ENCODE data around the gene ADARB1.

Gene ADARB1

DNA sequence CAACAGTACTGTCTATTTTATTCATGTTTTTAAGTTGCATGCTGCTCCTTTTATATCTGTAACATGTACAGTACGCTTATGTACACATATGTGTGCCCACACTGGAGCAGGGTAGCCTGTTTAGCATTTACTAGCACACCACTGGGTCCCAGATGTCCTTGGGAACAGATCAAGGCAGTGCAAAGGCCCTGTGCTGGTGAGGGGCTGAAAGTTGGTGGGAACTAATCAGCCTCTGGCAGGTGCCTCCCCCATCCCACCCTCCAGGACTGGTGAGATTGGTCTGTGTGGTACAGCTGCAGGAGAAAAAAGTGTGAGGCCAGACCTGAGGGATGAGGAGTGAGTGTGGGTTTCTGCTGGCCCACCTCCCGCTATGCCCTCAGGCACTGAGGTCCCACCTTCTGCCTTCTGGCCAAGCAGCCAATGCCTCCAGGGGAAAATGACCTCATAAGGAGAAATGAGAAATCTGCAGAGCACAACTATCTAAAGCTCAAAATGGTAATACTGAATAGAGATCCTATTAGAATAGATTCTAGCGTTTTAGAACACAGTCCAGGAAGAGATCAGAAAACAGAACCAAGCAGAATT is 154.4 kb downstream of the ADARB1 start:
- Histone ChIP-seq H3K4me1 (ENCODE audit: control insufficient read depth, insufficient read depth, low read length, poor library complexity, severe bottlenecking) (peaks cover 37% of the 10 kb centered on the region), H3K27ac (ENCODE audit: low read depth, low read length, severe bottlenecking) (peak overlapping the region; percentile 90), H3K4me3 (ENCODE audit: extremely low read depth, insufficient read depth, low read length, poor library complexity, severe bottlenecking) (no peak overlapping the region), H3K36me3 (ENCODE audit: control insufficient read depth, insufficient read depth, low read length) (no peaks in the 10 kb centered on the region), H3K9me3 (ENCODE audit: control insufficient read depth, low read length) (no peaks in the 10 kb centered on the region)
- WGBS, 2 experiments (ENCODE audit: insufficient coverage in 2 of 2) = 80 to 94% methylated on average over 2 of the region's 3 CpGs

DNA sequence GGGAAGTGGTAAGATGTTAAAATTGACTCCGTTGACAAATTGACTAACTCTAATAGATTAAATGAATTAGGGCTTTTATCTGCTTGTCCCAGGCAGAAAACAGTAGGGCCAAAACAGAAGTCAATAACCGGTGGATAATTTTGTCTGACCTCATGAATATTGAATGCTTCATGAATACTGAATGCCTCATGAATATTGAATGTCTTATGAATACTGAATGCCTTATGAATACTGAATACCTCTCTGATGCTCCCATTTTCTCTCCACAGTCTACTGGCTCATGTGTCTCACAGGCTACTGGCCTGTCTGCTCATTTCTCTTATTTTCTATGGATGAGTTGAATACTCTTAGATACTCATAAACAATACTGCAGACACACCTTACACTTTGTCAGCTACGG is 157.3 kb downstream of the ADARB1 start:
- Histone ChIP-seq H3K9me3 (ENCODE audit: control insufficient read depth, low read length) (no peaks in the 10 kb centered on the region), H3K36me3 (ENCODE audit: control insufficient read depth, insufficient read depth, low read length) (no peaks in the 10 kb centered on the region), H3K4me1 (ENCODE audit: control insufficient read depth, insufficient read depth, low read length, poor library complexity, severe bottlenecking) (peaks cover 24% of the 10 kb centered on the region), H3K27ac (ENCODE audit: low read depth, low read length, severe bottlenecking) (no peak overlapping the region), H3K4me3 (ENCODE audit: extremely low read depth, insufficient read depth, low read length, poor library complexity, severe bottlenecking) (no peak overlapping the region)
- WGBS, 2 experiments (ENCODE audit: insufficient coverage in 2 of 2) = 93 to 100% methylated on average over 1 to 3 of the region's 3 CpGs

DNA sequence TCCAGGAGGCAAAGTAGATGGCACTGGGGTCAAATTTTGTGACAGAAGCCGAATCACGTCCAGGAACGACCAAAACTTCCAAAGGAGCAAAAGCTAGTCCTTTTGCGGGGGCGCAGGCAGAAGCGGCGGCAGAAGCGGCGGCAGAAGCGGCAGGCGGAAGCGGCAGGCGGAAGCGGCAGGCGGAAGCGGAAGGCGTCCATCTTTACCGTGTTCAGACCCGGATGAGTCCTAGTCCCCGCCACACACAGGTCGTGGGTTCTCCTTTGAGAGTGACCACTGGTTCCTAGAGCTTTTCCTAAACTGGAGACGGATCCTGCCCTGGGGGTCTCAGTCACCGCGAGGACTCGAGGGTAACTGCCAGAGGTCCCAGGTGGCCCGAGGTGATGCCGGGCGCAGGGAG is 159.7 kb downstream of the ADARB1 start:
- no peaks in the 10 kb centered on the region for H3K36me3 ChIP-seq (ENCODE audit: control insufficient read depth, insufficient read depth, low read length)
- no peaks in the 10 kb centered on the region for H3K9me3 ChIP-seq (ENCODE audit: control insufficient read depth, low read length)
- H3K27ac ChIP-seq (ENCODE audit: low read depth, low read length, severe bottlenecking) = no peak overlapping the region
- peaks cover 2% of the 10 kb centered on the region for H3K4me1 ChIP-seq (ENCODE audit: control insufficient read depth, insufficient read depth, low read length, poor library complexity, severe bottlenecking)
- WGBS, 2 experiments (ENCODE audit: insufficient coverage in 2 of 2) = 93 to 97% methylated on average over 28 of the region's 28 CpGs
- H3K4me3 ChIP-seq (ENCODE audit: extremely low read depth, insufficient read depth, low read length, poor library complexity, severe bottlenecking) = no peak overlapping the region

DNA sequence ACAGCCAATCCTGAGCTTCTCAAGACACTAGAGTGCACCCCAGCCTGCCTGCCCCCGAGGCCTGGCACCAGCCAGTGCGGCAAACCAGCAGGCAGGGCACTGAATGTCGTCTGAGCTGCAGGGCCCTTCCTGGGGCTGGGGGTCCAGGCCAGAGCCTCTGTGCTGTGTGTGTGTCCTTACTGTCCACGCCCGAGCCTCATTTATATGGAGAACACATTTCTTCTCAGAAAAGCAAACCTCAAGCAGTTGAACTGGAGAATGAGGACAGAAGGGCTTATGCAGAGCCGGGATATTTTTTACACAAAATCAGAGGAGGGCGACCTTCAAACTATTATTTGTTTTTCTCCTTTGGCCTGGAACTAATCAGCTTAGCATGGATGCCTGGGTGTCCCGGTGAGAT is 160.6 kb downstream of the ADARB1 start:
- Histone ChIP-seq H3K36me3 (ENCODE audit: control insufficient read depth, insufficient read depth, low read length) (no peaks in the 10 kb centered on the region), H3K4me1 (ENCODE audit: control insufficient read depth, insufficient read depth, low read length, poor library complexity, severe bottlenecking) (no peaks in the 10 kb centered on the region), H3K4me3 (ENCODE audit: extremely low read depth, insufficient read depth, low read length, poor library complexity, severe bottlenecking) (no peak overlapping the region), H3K27ac (ENCODE audit: low read depth, low read length, severe bottlenecking) (no peak overlapping the region), H3K9me3 (ENCODE audit: control insufficient read depth, low read length) (no peaks in the 10 kb centered on the region)
- WGBS, 2 experiments (ENCODE audit: insufficient coverage in 2 of 2) = 84 to 96% methylated on average over 5 to 6 of the region's 8 CpGs

- H3K27ac ChIP-seq (ENCODE audit: low read depth, low read length, severe bottlenecking) = no peak overlapping the region
- H3K36me3 ChIP-seq (ENCODE audit: control insufficient read depth, insufficient read depth, low read length) = no peaks in the 10 kb centered on the region
- no peak overlapping the region for H3K4me3 ChIP-seq (ENCODE audit: extremely low read depth, insufficient read depth, low read length, poor library complexity, severe bottlenecking)
- WGBS, 2 experiments (ENCODE audit: insufficient coverage in 2 of 2) = 85 to 87% methylated on average over 5 to 6 of the region's 6 CpGs
- H3K4me1 ChIP-seq (ENCODE audit: control insufficient read depth, insufficient read depth, low read length, poor library complexity, severe bottlenecking) = no peaks in the 10 kb centered on the region
- H3K9me3 ChIP-seq (ENCODE audit: control insufficient read depth, low read length) = no peaks in the 10 kb centered on the region
Observed at GRCh38 chr21:45235488-45235887, 161.1 kb downstream of the ADARB1 start.

DNA sequence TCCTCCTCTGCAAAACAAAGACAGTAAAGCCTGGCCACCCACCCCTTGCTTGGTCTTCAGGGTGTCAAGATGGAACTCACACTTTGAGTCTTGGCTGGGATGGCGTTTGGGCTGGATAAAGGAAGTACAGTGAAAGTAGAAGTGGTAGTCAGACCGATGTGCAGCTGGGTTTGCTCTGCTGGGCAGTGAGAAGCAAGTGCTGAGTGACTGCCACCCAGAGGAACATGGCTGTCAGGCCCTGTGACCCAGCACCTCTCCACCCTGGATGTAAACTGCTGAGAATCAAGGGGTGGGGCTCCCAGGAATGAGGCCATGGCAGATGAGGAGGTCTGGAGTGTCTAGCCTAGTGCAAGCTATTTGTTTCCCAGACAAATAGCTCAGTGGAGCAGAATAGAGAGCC is 162.1 kb downstream of the ADARB1 start:
- Histone ChIP-seq H3K9me3 (ENCODE audit: control insufficient read depth, low read length) (no peaks in the 10 kb centered on the region), H3K36me3 (ENCODE audit: control insufficient read depth, insufficient read depth, low read length) (no peaks in the 10 kb centered on the region), H3K27ac (ENCODE audit: low read depth, low read length, severe bottlenecking) (no peak overlapping the region), H3K4me3 (ENCODE audit: extremely low read depth, insufficient read depth, low read length, poor library complexity, severe bottlenecking) (no peak overlapping the region), H3K4me1 (ENCODE audit: control insufficient read depth, insufficient read depth, low read length, poor library complexity, severe bottlenecking) (no peaks in the 10 kb centered on the region)
- 83% methylated on average over 1 to 2 of the region's 2 CpGs for WGBS, 2 experiments (ENCODE audit: insufficient coverage in 2 of 2)

DNA sequence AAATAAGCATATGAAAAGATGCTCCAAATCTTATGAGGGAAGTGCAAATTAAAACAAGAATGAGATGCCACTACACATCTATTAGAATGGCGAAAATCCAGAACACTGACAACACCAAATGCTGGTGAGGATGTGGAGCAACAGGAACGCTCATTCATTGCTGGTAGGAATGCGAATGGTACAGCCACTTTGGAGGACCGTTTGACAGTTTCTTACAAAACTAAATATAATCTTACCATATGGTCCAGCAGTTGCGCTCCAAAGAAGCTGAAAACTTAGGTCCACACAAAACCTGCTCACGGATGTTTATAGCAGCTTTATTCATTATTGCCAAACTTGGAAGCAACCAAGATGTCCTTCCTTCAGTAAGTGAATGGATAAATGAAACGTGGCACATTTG is 163.0 kb downstream of the ADARB1 start:
- H3K4me3 ChIP-seq (ENCODE audit: extremely low read depth, insufficient read depth, low read length, poor library complexity, severe bottlenecking) = no peak overlapping the region
- H3K27ac ChIP-seq (ENCODE audit: low read depth, low read length, severe bottlenecking) = no peak overlapping the region
- no peaks in the 10 kb centered on the region for H3K4me1 ChIP-seq (ENCODE audit: control insufficient read depth, insufficient read depth, low read length, poor library complexity, severe bottlenecking)
- WGBS, 2 experiments (ENCODE audit: insufficient coverage in 2 of 2) = 91 to 92% methylated on average over 6 of the region's 7 CpGs
- peaks cover 3% of the 10 kb centered on the region for H3K9me3 ChIP-seq (ENCODE audit: control insufficient read depth, low read length)
- no peaks in the 10 kb centered on the region for H3K36me3 ChIP-seq (ENCODE audit: control insufficient read depth, insufficient read depth, low read length)

DNA sequence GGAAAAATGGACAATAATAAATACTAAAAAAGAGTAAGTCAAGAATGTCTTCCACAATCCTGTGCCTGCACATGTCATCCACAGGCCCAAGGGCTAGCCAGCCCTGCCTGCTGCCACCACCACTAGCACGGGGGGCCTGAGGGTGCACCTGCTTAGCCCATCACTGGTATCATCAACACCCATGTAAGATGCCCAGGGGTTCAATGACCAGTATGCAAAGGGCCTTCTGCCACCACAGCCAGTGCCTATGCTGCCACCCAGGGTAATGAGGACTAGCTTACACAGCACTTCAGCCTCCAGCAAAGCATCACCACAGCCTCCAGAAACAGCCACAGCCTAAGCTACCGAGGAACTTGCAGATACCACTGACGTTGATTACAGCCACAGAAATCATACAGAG is 167.0 kb downstream of the ADARB1 start:
- no peaks in the 10 kb centered on the region for H3K36me3 ChIP-seq (ENCODE audit: control insufficient read depth, insufficient read depth, low read length)
- no peaks in the 10 kb centered on the region for H3K4me1 ChIP-seq (ENCODE audit: control insufficient read depth, insufficient read depth, low read length, poor library complexity, severe bottlenecking)
- peaks cover 22% of the 10 kb centered on the region for H3K9me3 ChIP-seq (ENCODE audit: control insufficient read depth, low read length)
- no peak overlapping the region for H3K27ac ChIP-seq (ENCODE audit: low read depth, low read length, severe bottlenecking)
- no peak overlapping the region for H3K4me3 ChIP-seq (ENCODE audit: extremely low read depth, insufficient read depth, low read length, poor library complexity, severe bottlenecking)
- 83 to 91% methylated on average over 3 of the region's 3 CpGs for WGBS, 2 experiments (ENCODE audit: insufficient coverage in 2 of 2)

DNA sequence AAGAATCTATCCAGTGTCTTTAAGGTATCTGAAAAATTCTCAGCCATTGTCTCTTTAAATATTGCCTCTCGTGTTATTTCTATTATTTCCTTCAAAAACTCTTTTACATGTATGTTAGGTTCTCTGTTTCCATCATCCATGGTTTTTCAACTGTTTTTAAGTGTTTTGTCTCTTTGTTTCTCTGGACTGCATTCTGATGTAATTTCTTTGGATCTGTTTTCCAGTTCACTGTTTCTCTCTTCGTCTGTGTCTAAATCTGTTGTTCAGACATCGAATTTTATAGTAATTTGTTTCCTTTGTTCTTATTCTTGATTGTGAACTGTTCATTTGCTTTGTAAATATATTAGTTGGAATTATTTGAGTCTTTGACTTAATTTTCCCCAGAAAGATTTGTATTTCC is 169.2 kb downstream of the ADARB1 start:
- Histone ChIP-seq H3K36me3 (ENCODE audit: control insufficient read depth, insufficient read depth, low read length) (no peaks in the 10 kb centered on the region), H3K27ac (ENCODE audit: low read depth, low read length, severe bottlenecking) (no peak overlapping the region), H3K9me3 (ENCODE audit: control insufficient read depth, low read length) (peaks cover 22% of the 10 kb centered on the region), H3K4me3 (ENCODE audit: extremely low read depth, insufficient read depth, low read length, poor library complexity, severe bottlenecking) (no peak overlapping the region), H3K4me1 (ENCODE audit: control insufficient read depth, insufficient read depth, low read length, poor library complexity, severe bottlenecking) (no peaks in the 10 kb centered on the region)
- 38 to 60% methylated on average over 1 of the region's 3 CpGs for WGBS, 2 experiments (ENCODE audit: insufficient coverage in 2 of 2)

DNA sequence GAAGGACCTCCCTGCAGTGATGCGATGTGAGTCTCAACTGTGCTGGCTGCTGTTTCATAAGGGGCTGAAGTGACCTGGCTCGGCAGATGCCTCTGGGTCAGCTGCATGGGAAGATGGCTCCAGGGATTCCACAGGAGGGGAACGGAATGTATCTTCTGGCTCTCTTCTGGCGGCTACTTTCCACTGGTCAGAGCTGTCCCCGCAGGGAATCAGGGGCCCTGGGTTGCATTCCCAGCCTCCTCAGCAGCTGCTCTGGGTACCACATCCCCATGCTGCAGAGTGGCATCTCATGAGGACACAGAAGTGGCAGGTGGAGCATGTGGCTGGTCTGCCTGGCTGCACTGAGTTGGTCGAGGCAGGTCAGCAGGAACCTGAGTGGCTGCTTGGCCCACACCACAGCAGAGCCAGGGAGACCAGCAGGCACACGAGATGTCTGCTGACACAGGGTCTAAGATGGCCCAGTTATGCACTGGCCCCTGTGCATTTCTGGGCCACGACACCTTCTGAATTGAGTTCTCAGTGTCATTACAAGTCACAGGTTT is 170.5 kb downstream of the ADARB1 start:
- no peak overlapping the region for H3K4me3 ChIP-seq (ENCODE audit: extremely low read depth, insufficient read depth, low read length, poor library complexity, severe bottlenecking)
- H3K27ac ChIP-seq (ENCODE audit: low read depth, low read length, severe bottlenecking) = no peak overlapping the region
- H3K9me3 ChIP-seq (ENCODE audit: control insufficient read depth, low read length) = peaks cover 22% of the 10 kb centered on the region
- 79 to 83% methylated on average over 7 to 8 of the region's 8 CpGs for WGBS, 2 experiments (ENCODE audit: insufficient coverage in 2 of 2)
- no peaks in the 10 kb centered on the region for H3K4me1 ChIP-seq (ENCODE audit: control insufficient read depth, insufficient read depth, low read length, poor library complexity, severe bottlenecking)
- no peaks in the 10 kb centered on the region for H3K36me3 ChIP-seq (ENCODE audit: control insufficient read depth, insufficient read depth, low read length)

DNA sequence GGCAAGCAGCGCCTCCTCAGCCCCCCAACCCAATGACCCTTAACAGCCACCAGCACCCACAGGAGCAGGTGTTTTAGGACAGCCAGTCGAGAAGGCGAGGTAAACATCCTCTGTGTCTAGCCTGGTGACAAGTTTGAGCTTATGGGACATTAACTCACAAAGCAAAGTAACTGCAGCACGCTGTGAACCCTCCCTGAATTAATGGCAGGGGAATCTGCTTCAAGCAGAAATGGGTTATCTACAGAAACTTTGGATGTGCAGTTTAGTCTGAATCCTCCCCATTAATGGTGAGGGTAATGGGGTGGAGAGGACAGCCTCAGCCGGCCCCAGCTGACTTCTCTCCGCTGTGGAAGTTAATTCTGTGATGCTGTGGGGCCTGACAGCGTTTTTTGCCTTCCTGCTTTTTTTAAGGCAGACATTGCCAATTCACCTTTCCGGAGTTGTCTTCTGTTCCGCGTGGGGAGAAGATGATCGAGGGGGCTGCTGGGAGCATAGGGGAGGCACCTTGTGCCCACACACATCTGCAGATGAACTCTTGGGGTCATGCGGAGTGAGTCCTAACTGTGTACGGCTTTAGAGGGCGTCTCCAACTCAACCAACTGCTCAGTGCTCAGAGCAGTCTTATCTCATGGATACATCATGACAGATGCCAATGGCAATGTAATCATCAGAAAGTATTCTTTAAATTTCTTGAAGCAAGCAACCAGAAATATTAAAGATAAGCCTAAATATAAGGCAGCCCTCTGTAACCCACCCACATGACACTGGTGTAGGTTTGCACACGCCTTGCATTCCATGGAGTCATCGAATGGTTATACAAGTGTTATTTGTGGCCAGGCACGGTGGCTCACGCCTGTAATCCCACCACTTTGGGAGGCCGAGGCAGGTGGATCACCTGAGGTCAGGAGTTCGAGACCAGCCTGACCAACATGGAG is 172.3 kb downstream of the ADARB1 start:
- no peaks in the 10 kb centered on the region for H3K4me1 ChIP-seq (ENCODE audit: control insufficient read depth, insufficient read depth, low read length, poor library complexity, severe bottlenecking)
- H3K36me3 ChIP-seq (ENCODE audit: control insufficient read depth, insufficient read depth, low read length) = no peaks in the 10 kb centered on the region
- peaks cover 22% of the 10 kb centered on the region for H3K9me3 ChIP-seq (ENCODE audit: control insufficient read depth, low read length)
- H3K4me3 ChIP-seq (ENCODE audit: extremely low read depth, insufficient read depth, low read length, poor library complexity, severe bottlenecking) = no peak overlapping the region
- 81 to 82% methylated on average over 10 to 12 of the region's 20 CpGs for WGBS, 2 experiments (ENCODE audit: insufficient coverage in 2 of 2)
- H3K27ac ChIP-seq (ENCODE audit: low read depth, low read length, severe bottlenecking) = no peak overlapping the region

All from mesodermal cell (in vitro differentiated cells).